Thyroid gland (tissue), 4 donors: ENCODE data around the gene TMUB2. TPM values are rescaled to one million over a fixed set of nuclear protein-coding genes. Genes with fewer than 3 reads are reported as not detected.

Source experiments
- DNase-seq, 2 donors: peaks; one replicate each; pipeline ENCODE4 v3.0.0-alpha.2; 2019
- H3K27ac ChIP-seq, 3 donors: fragments of 200-600 bp; sonication (generic); 1 replicate in 2 of 3; 2 replicates in 1 of 3; pipeline ENCODE4 v1.5.1; 2016 to 2019; ENCODE audit warnings: mild to moderate bottlenecking in 1 of 3, moderate library complexity in 1 of 3
- H3K27me3 ChIP-seq: fragments of 200-600 bp; sonication (generic); one replicate; pipeline ENCODE4 v1.5.1; 2019
- H3K36me3 ChIP-seq, 2 donors: fragments of 200-600 bp; sonication (generic); one replicate each; pipeline ENCODE4 v1.5.1; 2016 to 2019
- H3K4me1 ChIP-seq, 2 donors: fragments of 200-600 bp; sonication (generic); one replicate each; pipeline ENCODE4 v1.5.1; 2017 to 2019
- H3K4me3 ChIP-seq, 3 donors: fragments of 200-600 bp; sonication (generic); replicated peaks in 1 of 3; 1 replicate in 2 of 3; 2 replicates in 1 of 3; pipeline ENCODE4 v1.5.1; 2016; ENCODE audit warnings: mild to moderate bottlenecking in 1 of 3
- H3K9me3 ChIP-seq: fragments of 200-600 bp; sonication (generic); one replicate; pipeline ENCODE4 v1.5.1; 2017
- CTCF ChIP-seq, 6 experiments: fragments of 200-600 bp in 3 of 6; fragments of 450-650 bp in 3 of 6; sonication (generic) in 3 of 6; IDR thresholded peaks; one replicate each; pipeline ENCODE4 v1.5.1; 2016 to 2019; ENCODE audit warnings: antibody characterized with exemption in 6 of 6, mild to moderate bottlenecking in 2 of 6, inconsistent platforms in 1 of 6, moderate library complexity in 1 of 6
- POLR2A ChIP-seq, 2 donors: fragments of 450-650 bp; IDR thresholded peaks; one replicate each; pipeline ENCODE4 v1.6.1; 2017; ENCODE audit warnings: antibody characterized with exemption in 2 of 2, mild to moderate bottlenecking in 2 of 2, moderate library complexity in 1 of 2
- WGBS, 2 donors: methylation state at CpG; one replicate each; pipeline ENCODE4 v1.1.5; 2017; 5-methylcytosine and 5-hydroxymethylcytosine counted together
- intact Hi-C: fragments of 100-400 bp; cut with DNase I; formaldehyde crosslinking; loops from one replicate; pipeline ENCODE4 v1.15.1; 2023
- total RNA-seq, 4 donors: library from RNA; depleted of rRNA; stranded (reverse); fragments of >200 nt; gene quantifications; one replicate each; pipeline ENCODE4 v1.2.3, GENCODE V29; 2016

Gene TMUB2
- total RNA-seq, 4 donors from 2014 or later, result 30.6 to 50.5 (median 44.6) TPM

- WGBS, 2 donors, result 90 to 94% methylated on average over 35 to 41 of the region's 54 CpGs
- Histone ChIP-seq H3K4me3 (no peak overlapping the region), H3K36me3 (no peaks in the 10 kb centered on the region), H3K4me1 (no peaks in the 10 kb centered on the region), H3K27ac (no peak overlapping the region), H3K9me3 (no peaks in the 10 kb centered on the region), H3K27me3 (no peaks in the 10 kb centered on the region)
- DNase-seq, result no peak
- no peak for TF ChIP-seq CTCF (IDR thresholded peaks at IDR 0.05)
- intact Hi-C loops, result loop anchor here (10.0 kb wide), 1 partner anchor 232 kb away; the partner anchor contains the start of gene PPY
These were observed 9.9 kb upstream of the TMUB2 start for GRCh38 chr17:44176671-44177501.

GRCh38 chr17:44177640-44178039, 9.1 kb upstream of the TMUB2 start:
- Histone ChIP-seq H3K4me3 (no peak overlapping the region), H3K9me3 (no peaks in the 10 kb centered on the region), H3K27ac (no peak overlapping the region), H3K27me3 (no peaks in the 10 kb centered on the region), H3K4me1 (no peaks in the 10 kb centered on the region), H3K36me3 (peaks cover 0 to 6% of the 10 kb centered on the region in 2 donors)
- TF ChIP-seq POLR2A (IDR thresholded peaks at IDR 0.05) (no peak), CTCF (IDR thresholded peaks at IDR 0.05) (no peak)
- DNase-seq, result no peak
- intact Hi-C loops, result loop anchor here (10.0 kb wide), 1 partner anchor 233 kb away; the partner anchor contains the start of gene PPY
- 100% methylated on average over 4 of the region's 4 CpGs for WGBS, 2 donors

- Histone ChIP-seq H3K36me3 (peaks cover 0 to 7% of the 10 kb centered on the region in 2 donors), H3K27me3 (no peaks in the 10 kb centered on the region), H3K4me3 (no peak overlapping the region), H3K9me3 (no peaks in the 10 kb centered on the region), H3K4me1 (no peaks in the 10 kb centered on the region), H3K27ac (no peak overlapping the region)
- TF ChIP-seq POLR2A (IDR thresholded peaks at IDR 0.05) (no peak), CTCF (IDR thresholded peaks at IDR 0.05) (no peak)
- DNase-seq, result no peak
- intact Hi-C loops, result loop anchor here (10.0 kb wide), 1 partner anchor 233 kb away; the partner anchor contains the start of gene PPY
- 89 to 94% methylated on average over 9 to 14 of the region's 14 CpGs for WGBS, 2 donors
These were observed 8.6 kb upstream of the TMUB2 start for GRCh38 chr17:44178133-44178532.

- no peaks in the 10 kb centered on the region for H3K9me3 ChIP-seq
- peaks cover 4 to 19% of the 10 kb centered on the region in 2 donors for H3K4me1 ChIP-seq
- TF ChIP-seq POLR2A (IDR thresholded peaks at IDR 0.05), result no peak
- TF ChIP-seq CTCF (IDR thresholded peaks at IDR 0.05), result no peak
- 84 to 96% methylated on average over 2 of the region's 2 CpGs for WGBS, 2 donors
- DNase-seq, result no peak
- H3K27ac ChIP-seq, result no peak overlapping the region
- H3K4me3 ChIP-seq, result no peak overlapping the region
- H3K36me3 ChIP-seq, result peaks cover 0 to 7% of the 10 kb centered on the region in 2 donors
- no peaks in the 10 kb centered on the region for H3K27me3 ChIP-seq
- intact Hi-C loops, result no loop called here
These were observed 3.7 kb upstream of the TMUB2 start for GRCh38 chr17:44183024-44183423.

- Histone ChIP-seq H3K4me1 (peaks cover 7 to 25% of the 10 kb centered on the region in 2 donors), H3K27me3 (no peaks in the 10 kb centered on the region), H3K27ac (peak overlapping the region in 1 of 3 donors; percentile 3), H3K4me3 (no peak overlapping the region), H3K36me3 (peaks cover 0 to 7% of the 10 kb centered on the region in 2 donors), H3K9me3 (no peaks in the 10 kb centered on the region)
- no peak for TF ChIP-seq CTCF (IDR thresholded peaks at IDR 0.05)
- no peak for TF ChIP-seq POLR2A (IDR thresholded peaks at IDR 0.05)
- intact Hi-C loops, result no loop called here
- WGBS, 2 donors, result 87 to 88% methylated on average over 8 of the region's 8 CpGs
- DNase-seq, result no peak
These were observed 2.5 kb upstream of the TMUB2 start for GRCh38 chr17:44184212-44184810.
